DND-41 (cell line): ENCODE measurements around the gene PPP6C.

ENCODE experiments used
- EZH2 ChIP-seq: IDR thresholded peaks from 3 replicates; pipeline ENCODE4 v1.6.1; 2012; ENCODE audit warnings: borderline replicate concordance, low read depth, mild to moderate bottlenecking, moderate library complexity, low read length, inconsistent platforms; ENCODE audit not compliant: severe bottlenecking
- TF ChIP-seq, protein P1 (sequence below): IDR thresholded peaks from 2 replicates; pipeline ENCODE4 v1.5.1; 2012; ENCODE audit warnings: borderline replicate concordance, low read length, moderate library complexity, mild to moderate bottlenecking; ENCODE audit not compliant: poor library complexity, severe bottlenecking; ENCODE audit errors: extremely low read depth

DNA sequence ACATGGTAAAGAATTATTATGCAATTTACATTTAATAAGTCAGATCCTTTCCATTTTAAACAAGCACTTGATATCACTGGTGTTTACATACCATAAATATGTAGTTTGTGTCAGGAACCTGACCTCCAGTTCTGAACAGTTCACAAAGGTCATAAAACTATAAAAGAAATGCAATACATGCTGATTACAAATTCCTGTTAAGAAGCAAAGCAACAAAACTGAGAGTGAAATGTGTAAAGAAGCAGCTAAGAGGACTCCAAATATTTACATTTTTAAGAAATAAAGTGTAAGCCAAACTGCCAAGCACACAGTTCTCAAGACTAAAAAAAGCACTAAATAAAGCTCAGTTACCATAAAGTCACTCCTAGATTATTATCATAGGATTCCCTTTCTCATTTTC is 28.9 kb downstream of the PPP6C start:
- TF ChIP-seq, protein P1, sequence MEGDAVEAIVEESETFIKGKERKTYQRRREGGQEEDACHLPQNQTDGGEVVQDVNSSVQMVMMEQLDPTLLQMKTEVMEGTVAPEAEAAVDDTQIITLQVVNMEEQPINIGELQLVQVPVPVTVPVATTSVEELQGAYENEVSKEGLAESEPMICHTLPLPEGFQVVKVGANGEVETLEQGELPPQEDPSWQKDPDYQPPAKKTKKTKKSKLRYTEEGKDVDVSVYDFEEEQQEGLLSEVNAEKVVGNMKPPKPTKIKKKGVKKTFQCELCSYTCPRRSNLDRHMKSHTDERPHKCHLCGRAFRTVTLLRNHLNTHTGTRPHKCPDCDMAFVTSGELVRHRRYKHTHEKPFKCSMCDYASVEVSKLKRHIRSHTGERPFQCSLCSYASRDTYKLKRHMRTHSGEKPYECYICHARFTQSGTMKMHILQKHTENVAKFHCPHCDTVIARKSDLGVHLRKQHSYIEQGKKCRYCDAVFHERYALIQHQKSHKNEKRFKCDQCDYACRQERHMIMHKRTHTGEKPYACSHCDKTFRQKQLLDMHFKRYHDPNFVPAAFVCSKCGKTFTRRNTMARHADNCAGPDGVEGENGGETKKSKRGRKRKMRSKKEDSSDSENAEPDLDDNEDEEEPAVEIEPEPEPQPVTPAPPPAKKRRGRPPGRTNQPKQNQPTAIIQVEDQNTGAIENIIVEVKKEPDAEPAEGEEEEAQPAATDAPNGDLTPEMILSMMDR, result no peak
- TF ChIP-seq EZH2, result no peak
